ENCODE results near the gene ADAM19.
"Not testable (repeated sequence)": the region's sequence is repeated elsewhere in the genome, so short reads cannot be mapped to it uniquely, and the experiment has no call there.

DNA sequence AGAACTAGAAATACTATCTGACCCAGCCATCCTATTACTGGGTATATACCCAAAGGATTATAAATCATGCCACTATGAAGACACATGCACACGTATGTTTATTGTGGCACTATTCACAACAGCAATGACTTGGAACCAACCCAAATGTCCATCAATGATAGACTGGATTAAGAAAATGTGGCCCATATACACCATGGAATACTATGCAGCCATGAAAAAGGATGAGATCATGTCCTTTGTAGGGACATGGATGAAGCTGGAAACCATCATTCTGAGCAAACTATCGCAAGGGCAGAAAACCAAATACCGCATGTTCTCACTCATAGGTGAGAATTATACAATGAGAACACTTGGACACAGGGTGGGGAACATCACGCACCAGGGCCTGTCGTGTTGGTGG is 145.7 kb downstream of the ADAM19 start:
- TF ChIP-seq CTCF, POLR2A (IDR thresholded peaks at IDR 0.05): not testable (repeated sequence)

Data from body of pancreas (tissue), 4 donors.